GM18517 (cell line): ENCODE measurements around the gene NFKBIA.
"Not testable (repeated sequence)": the region's sequence is repeated elsewhere in the genome, so short reads cannot be mapped to it uniquely, and the experiment has no call there.

Experiments
- ATAC-seq: cut with Tn5 transposase; IDR thresholded peaks from one replicate; pipeline ENCODE4 v1.9.1; 2021; ENCODE audit warnings: mild to moderate bottlenecking, moderate library complexity; ENCODE audit not compliant: unreplicated experiment

NFKBIA gene

GRCh38 chr14:35369701-35370191 is 34.8 kb downstream of the NFKBIA start:
- no peak for ATAC-seq

GRCh38 chr14:35368583-35369392 is 35.8 kb downstream of the NFKBIA start:
- ATAC-seq: no peak

- no peak for ATAC-seq
Observed at GRCh38 chr14:35368139-35368460, 36.4 kb downstream of the NFKBIA start.

GRCh38 chr14:35367056-35367372 is 37.5 kb downstream of the NFKBIA start:
- ATAC-seq: no peak

- ATAC-seq: no peak
Observed at GRCh38 chr14:35366521-35366976, 38.0 kb downstream of the NFKBIA start.

GRCh38 chr14:35366056-35366451 is 38.5 kb downstream of the NFKBIA start:
- no peak for ATAC-seq

- ATAC-seq: no peak
Observed at GRCh38 chr14:35365130-35366055, 39.2 kb downstream of the NFKBIA start.

- ATAC-seq: no peak
Observed at GRCh38 chr14:35362911-35363374, 41.6 kb downstream of the NFKBIA start.

GRCh38 chr14:35362450-35362849 is 42.1 kb downstream of the NFKBIA start:
- no peak for ATAC-seq

- no peak for ATAC-seq
Observed at GRCh38 chr14:35361141-35361480, 43.4 kb downstream of the NFKBIA start.

GRCh38 chr14:35359655-35360054 is 44.9 kb downstream of the NFKBIA start:
- ATAC-seq: not testable (repeated sequence)

GRCh38 chr14:35355981-35356841 is 48.3 kb downstream of the NFKBIA start:
- ATAC-seq: no peak

GRCh38 chr14:35355235-35355634 is 49.3 kb downstream of the NFKBIA start:
- not testable (repeated sequence) for ATAC-seq

- ATAC-seq: no peak
Observed at GRCh38 chr14:35353409-35354172, 51.0 kb downstream of the NFKBIA start.

- ATAC-seq: no peak
Observed at GRCh38 chr14:35352274-35353233, 52.0 kb downstream of the NFKBIA start.

GRCh38 chr14:35351897-35352273 is 52.7 kb downstream of the NFKBIA start:
- no peak for ATAC-seq
